Activated T-helper 17 cell treated with anti-CD3 and anti-CD28 coated beads, Interleukin-2, amount 50 U/mL, for 72 hours (primary cell): ENCODE data around the gene PCDH15. TPM values are rescaled to one million over a fixed set of nuclear protein-coding genes. Genes with fewer than 3 reads are reported as not detected.

Experiments used
- ATAC-seq: fragments of 150-1000 bp; cut with Tn5 transposase; replicated peaks from 2 replicates; pipeline ENCODE4 v1.10.0; 2021; ENCODE audit warnings: mild to moderate bottlenecking, moderate library complexity
- H3K27ac Mint-ChIP-seq: one replicate; pipeline ENCODE4 v1.8.0; 2022; ENCODE audit warnings: mixed read lengths
- H3K27me3 Mint-ChIP-seq: one replicate; pipeline ENCODE4 v1.8.0; 2022; ENCODE audit warnings: mixed read lengths
- H3K36me3 Mint-ChIP-seq: one replicate; pipeline ENCODE4 v1.8.0; 2022; ENCODE audit warnings: low read depth, mild to moderate bottlenecking, mixed read lengths
- H3K4me1 Mint-ChIP-seq: one replicate; pipeline ENCODE4 v1.8.0; 2022; ENCODE audit warnings: mixed read lengths
- H3K4me3 Mint-ChIP-seq: one replicate; pipeline ENCODE4 v1.8.0; 2022; ENCODE audit warnings: mild to moderate bottlenecking, mixed read lengths
- H3K9me3 Mint-ChIP-seq: one replicate; pipeline ENCODE4 v1.8.0; 2022; ENCODE audit warnings: mixed read lengths
- total RNA-seq, 2 donors: library from RNA; stranded (reverse); gene quantifications; one replicate each; pipeline ENCODE4 v1.2.3, GENCODE V29; 2022

The PCDH15 gene
- total RNA-seq, 2 donors from 2014 or later, result not detected

GRCh38 chr10:54060572-54060971, 740.5 kb downstream of the PCDH15 start:
- no peaks in the 10 kb centered on the region for H3K4me1 Mint-ChIP-seq
- no peak overlapping the region for H3K4me3 Mint-ChIP-seq
- no peak for ATAC-seq
- no peaks in the 10 kb centered on the region for H3K36me3 Mint-ChIP-seq
- no peaks in the 10 kb centered on the region for H3K27me3 Mint-ChIP-seq
- no peak overlapping the region for H3K27ac Mint-ChIP-seq
- peaks cover 17% of the 10 kb centered on the region for H3K9me3 Mint-ChIP-seq

- peaks cover 25% of the 10 kb centered on the region for H3K9me3 Mint-ChIP-seq
- H3K27me3 Mint-ChIP-seq, result no peaks in the 10 kb centered on the region
- no peaks in the 10 kb centered on the region for H3K4me1 Mint-ChIP-seq
- no peak overlapping the region for H3K4me3 Mint-ChIP-seq
- H3K36me3 Mint-ChIP-seq, result no peaks in the 10 kb centered on the region
- no peak for ATAC-seq
- H3K27ac Mint-ChIP-seq, result no peak overlapping the region
These were observed 743.7 kb downstream of the PCDH15 start for GRCh38 chr10:54057357-54057756.

DNA sequence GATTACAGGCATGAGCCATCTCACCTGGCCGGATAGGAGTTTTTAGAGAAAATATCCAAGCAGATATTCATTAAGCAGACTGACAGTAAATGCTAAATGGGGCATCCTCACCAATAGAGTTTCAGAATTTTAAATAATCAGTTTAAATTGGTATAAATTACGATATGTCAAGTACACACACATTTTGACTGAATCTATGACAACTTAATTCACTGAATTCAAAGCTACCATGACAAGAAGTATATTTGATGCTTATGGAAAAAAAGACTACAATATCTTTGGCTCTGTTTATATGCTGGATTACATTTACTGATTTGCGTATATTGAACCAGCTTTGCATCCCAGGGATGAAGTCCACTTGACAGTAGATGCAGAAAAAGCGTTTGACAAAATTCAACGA, 774.7 kb downstream of the PCDH15 start:
- Mint-ChIP-seq H3K36me3 (no peaks in the 10 kb centered on the region), H3K4me1 (no peaks in the 10 kb centered on the region), H3K9me3 (peaks cover 11% of the 10 kb centered on the region), H3K27me3 (no peaks in the 10 kb centered on the region), H3K27ac (no peak overlapping the region), H3K4me3 (no peak overlapping the region)
- ATAC-seq, result no peak

DNA sequence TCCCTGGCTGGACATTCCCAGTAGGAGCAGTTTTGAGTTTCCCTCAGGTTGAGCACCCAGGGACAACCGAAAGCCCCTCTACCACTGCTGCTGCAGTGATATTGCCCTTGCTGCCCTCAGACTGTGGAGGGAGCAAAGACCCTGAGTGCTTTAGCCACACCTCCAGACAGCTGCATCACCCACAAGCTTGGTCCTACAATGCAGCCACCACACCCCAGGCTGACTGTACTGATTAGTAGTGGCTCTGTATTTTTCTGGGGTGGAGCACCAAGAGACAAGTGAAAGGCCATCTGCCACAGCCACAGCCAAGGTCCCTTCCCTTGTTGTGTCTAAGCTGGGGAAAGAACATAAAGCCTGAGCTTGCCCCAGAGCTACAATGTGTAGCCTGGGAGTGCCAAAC, 789.9 kb downstream of the PCDH15 start:
- no peaks in the 10 kb centered on the region for H3K27me3 Mint-ChIP-seq
- H3K4me1 Mint-ChIP-seq, result no peaks in the 10 kb centered on the region
- H3K36me3 Mint-ChIP-seq, result no peaks in the 10 kb centered on the region
- no peak overlapping the region for H3K4me3 Mint-ChIP-seq
- H3K9me3 Mint-ChIP-seq, result peaks cover 20% of the 10 kb centered on the region
- H3K27ac Mint-ChIP-seq, result no peak overlapping the region
- ATAC-seq, result no peak

- Mint-ChIP-seq H3K27me3 (no peaks in the 10 kb centered on the region), H3K9me3 (peaks cover 17% of the 10 kb centered on the region), H3K27ac (no peak overlapping the region), H3K4me3 (no peak overlapping the region), H3K36me3 (no peaks in the 10 kb centered on the region), H3K4me1 (no peaks in the 10 kb centered on the region)
- no peak for ATAC-seq
These were observed 790.6 kb downstream of the PCDH15 start for GRCh38 chr10:54010337-54010933.

- H3K27me3 Mint-ChIP-seq, result no peaks in the 10 kb centered on the region
- H3K36me3 Mint-ChIP-seq, result no peaks in the 10 kb centered on the region
- H3K9me3 Mint-ChIP-seq, result peaks cover 15% of the 10 kb centered on the region
- no peak for ATAC-seq
- H3K27ac Mint-ChIP-seq, result no peak overlapping the region
- no peaks in the 10 kb centered on the region for H3K4me1 Mint-ChIP-seq
- no peak overlapping the region for H3K4me3 Mint-ChIP-seq
These were observed 791.4 kb downstream of the PCDH15 start for GRCh38 chr10:54009672-54010071.

DNA sequence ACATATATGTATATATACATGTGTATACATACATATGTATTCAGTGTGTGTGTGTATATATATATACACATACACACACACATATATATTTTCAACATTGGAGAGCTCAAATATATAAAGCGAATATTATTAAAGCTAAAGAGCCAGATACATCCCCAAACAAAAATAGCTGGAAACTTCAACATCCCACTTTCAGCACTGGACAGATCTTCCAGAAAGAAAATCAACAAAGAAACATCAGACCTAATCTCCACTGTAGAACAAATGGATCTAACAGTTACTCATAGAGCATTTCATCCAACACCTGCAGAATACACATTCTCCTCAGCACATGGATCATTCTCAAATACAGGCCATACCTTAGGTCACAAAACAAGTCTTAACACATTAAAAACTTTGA, 799.0 kb downstream of the PCDH15 start:
- no peak for ATAC-seq
- Mint-ChIP-seq H3K27me3 (no peaks in the 10 kb centered on the region), H3K27ac (no peak overlapping the region), H3K4me3 (no peak overlapping the region), H3K4me1 (no peaks in the 10 kb centered on the region), H3K36me3 (no peaks in the 10 kb centered on the region), H3K9me3 (peaks cover 13% of the 10 kb centered on the region)

DNA sequence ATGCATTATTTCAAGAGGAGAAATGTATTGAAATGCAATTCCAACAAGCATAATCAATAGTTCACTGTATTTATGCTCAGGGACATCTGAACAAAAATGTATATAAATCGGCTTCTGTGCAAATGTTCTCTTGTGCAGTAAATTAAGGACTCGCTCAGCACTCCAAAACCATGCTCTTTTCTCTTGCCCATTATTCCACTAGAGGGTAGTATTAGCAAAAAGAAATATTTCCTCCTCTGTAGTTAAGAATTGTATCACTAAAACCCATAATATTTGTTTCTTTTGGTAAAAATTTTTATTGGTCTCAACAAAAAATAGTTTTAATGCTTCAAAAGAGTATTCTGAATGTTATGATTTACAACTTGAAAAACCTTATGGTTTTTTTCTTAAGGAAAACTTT, 803.1 kb downstream of the PCDH15 start:
- no peaks in the 10 kb centered on the region for H3K27me3 Mint-ChIP-seq
- no peak for ATAC-seq
- no peaks in the 10 kb centered on the region for H3K4me1 Mint-ChIP-seq
- no peak overlapping the region for H3K27ac Mint-ChIP-seq
- H3K9me3 Mint-ChIP-seq, result peaks cover 7% of the 10 kb centered on the region
- H3K36me3 Mint-ChIP-seq, result no peaks in the 10 kb centered on the region
- H3K4me3 Mint-ChIP-seq, result no peak overlapping the region

- Mint-ChIP-seq H3K27ac (no peak overlapping the region), H3K27me3 (no peaks in the 10 kb centered on the region), H3K36me3 (no peaks in the 10 kb centered on the region), H3K9me3 (peaks cover 13% of the 10 kb centered on the region), H3K4me1 (no peaks in the 10 kb centered on the region), H3K4me3 (no peak overlapping the region)
- no peak for ATAC-seq
These were observed 810.2 kb downstream of the PCDH15 start for GRCh38 chr10:53990799-53991238.

- H3K9me3 Mint-ChIP-seq, result peaks cover 14% of the 10 kb centered on the region
These were observed 817.6 kb downstream of the PCDH15 start for GRCh38 chr10:53983431-53983830.

DNA sequence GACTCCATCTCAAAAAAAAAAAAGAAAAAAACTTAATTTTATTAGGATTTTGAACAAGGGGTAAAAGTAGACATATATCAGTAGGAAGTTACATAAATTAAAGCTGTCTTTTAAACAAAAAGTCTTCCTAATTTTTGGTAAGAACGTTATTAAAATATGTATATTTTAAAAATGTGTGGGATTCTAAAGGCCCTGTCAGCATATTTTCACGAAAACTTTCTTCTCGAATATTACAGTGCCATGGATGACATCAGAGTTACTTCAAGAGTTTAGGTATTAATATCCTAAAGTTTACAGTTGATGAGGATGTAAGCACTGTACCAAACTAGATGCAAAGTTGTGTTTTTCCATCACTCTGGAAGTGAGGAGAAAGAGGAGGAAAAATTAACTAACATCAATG, 820.8 kb downstream of the PCDH15 start:
- Mint-ChIP-seq H3K9me3 (peaks cover 15% of the 10 kb centered on the region), H3K4me3 (no peak overlapping the region), H3K27me3 (no peaks in the 10 kb centered on the region), H3K36me3 (no peaks in the 10 kb centered on the region), H3K4me1 (no peaks in the 10 kb centered on the region), H3K27ac (no peak overlapping the region)
- ATAC-seq, result no peak

More at GRCh38 chr10:53983431-53983830, 817.6 kb downstream of the PCDH15 start:
- H3K4me1 Mint-ChIP-seq, result no peaks in the 10 kb centered on the region
- no peaks in the 10 kb centered on the region for H3K27me3 Mint-ChIP-seq
- ATAC-seq, result no peak
- H3K4me3 Mint-ChIP-seq, result no peak overlapping the region
- no peaks in the 10 kb centered on the region for H3K36me3 Mint-ChIP-seq
- no peak overlapping the region for H3K27ac Mint-ChIP-seq

DNA sequence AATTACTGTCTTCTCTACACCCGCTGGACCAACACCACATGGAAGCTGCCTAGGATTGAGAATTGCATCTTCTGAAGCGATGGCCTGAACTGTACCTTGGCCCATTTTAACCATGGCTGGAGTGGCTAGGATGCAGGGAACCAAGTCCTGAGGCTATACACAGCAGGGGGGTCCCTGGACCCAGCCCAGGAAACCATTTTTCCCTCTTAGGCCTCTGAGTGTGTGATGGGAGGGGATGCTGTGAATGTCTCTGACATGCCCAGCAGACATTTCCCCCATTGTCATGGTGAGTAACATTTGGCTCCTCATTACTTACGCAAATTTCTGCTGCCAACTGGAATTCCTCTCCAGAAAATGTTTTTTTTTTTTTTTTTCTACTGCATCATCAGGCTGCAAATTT, 822.7 kb downstream of the PCDH15 start:
- H3K27me3 Mint-ChIP-seq, result no peaks in the 10 kb centered on the region
- no peaks in the 10 kb centered on the region for H3K4me1 Mint-ChIP-seq
- no peak overlapping the region for H3K4me3 Mint-ChIP-seq
- no peaks in the 10 kb centered on the region for H3K36me3 Mint-ChIP-seq
- no peak overlapping the region for H3K27ac Mint-ChIP-seq
- no peak for ATAC-seq
- peaks cover 14% of the 10 kb centered on the region for H3K9me3 Mint-ChIP-seq

DNA sequence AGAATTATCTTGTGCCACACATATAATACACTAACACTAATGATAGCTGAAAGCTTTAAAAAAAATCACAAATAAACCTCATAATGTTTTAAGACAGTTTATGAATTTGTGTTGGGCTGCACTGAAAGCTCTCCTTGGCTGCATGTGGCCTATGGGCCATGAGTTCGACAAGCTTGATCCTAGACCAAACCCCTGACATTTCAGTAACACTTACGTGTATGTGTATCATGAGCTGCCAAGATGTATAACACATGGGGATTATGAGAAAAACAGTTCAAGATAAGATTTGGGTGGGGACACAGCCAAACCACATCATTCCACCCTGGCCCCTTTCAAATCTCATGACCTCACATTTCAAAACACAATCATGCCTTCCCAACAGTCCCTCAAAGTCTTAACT, 823.8 kb downstream of the PCDH15 start:
- ATAC-seq, result no peak
- Mint-ChIP-seq H3K36me3 (no peaks in the 10 kb centered on the region), H3K27me3 (no peaks in the 10 kb centered on the region), H3K4me3 (no peak overlapping the region), H3K9me3 (peaks cover 14% of the 10 kb centered on the region), H3K4me1 (no peaks in the 10 kb centered on the region), H3K27ac (no peak overlapping the region)

GRCh38 chr10:53957401-53957800, 843.6 kb downstream of the PCDH15 start:
- Mint-ChIP-seq H3K9me3 (peaks cover 5% of the 10 kb centered on the region), H3K36me3 (no peaks in the 10 kb centered on the region)

DNA sequence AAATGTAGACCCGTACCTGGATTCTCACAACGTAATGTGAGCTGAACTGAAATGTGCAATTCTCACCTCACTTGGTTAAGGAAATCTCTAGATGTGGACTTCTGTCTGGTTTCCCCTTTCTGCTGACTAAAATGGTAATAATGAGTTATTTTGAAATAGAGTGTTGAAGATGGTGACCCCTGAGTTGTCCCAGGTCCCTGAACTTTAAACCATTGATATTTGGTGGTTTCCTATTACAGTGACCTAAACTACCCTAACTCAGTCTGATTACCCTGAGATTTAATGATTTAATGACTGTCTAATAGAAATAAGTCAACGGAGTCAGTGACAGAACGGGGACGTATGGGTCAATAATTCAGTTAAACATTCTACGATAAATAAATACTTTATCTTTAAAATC, 845.9 kb downstream of the PCDH15 start:
- peaks cover 5% of the 10 kb centered on the region for H3K9me3 Mint-ChIP-seq
- H3K36me3 Mint-ChIP-seq, result no peaks in the 10 kb centered on the region
- ATAC-seq, result no peak
- no peak overlapping the region for H3K4me3 Mint-ChIP-seq
- no peak overlapping the region for H3K27ac Mint-ChIP-seq
- no peaks in the 10 kb centered on the region for H3K4me1 Mint-ChIP-seq
- no peaks in the 10 kb centered on the region for H3K27me3 Mint-ChIP-seq

More at GRCh38 chr10:53957401-53957800, 843.6 kb downstream of the PCDH15 start:
- H3K4me1 Mint-ChIP-seq, result no peaks in the 10 kb centered on the region
- ATAC-seq, result no peak
- no peak overlapping the region for H3K27ac Mint-ChIP-seq
- no peaks in the 10 kb centered on the region for H3K27me3 Mint-ChIP-seq
- no peak overlapping the region for H3K4me3 Mint-ChIP-seq
